Stimulated activated naive CD8-positive, alpha-beta T cell treated with anti-CD3 and anti-CD28 coated beads, Interleukin-15, amount 100 ng/mL, for 72 hours (primary cell): ENCODE results near the gene MAFG.

Experiments used
- ATAC-seq: fragments of 150-1000 bp; cut with Tn5 transposase; 2 replicates; pipeline ENCODE4 v1.10.0; 2021; ENCODE audit warnings: mild to moderate bottlenecking, moderate library complexity
- DNase-seq, 2 donors: peaks; one replicate each; pipeline ENCODE4 v3.0.0; 2021 to 2022
- H3K27ac Mint-ChIP-seq, 2 donors: one replicate each; pipeline ENCODE4 v1.8.0; 2022; ENCODE audit warnings: mild to moderate bottlenecking in 2 of 2, mixed read lengths in 2 of 2, moderate library complexity in 2 of 2
- H3K27me3 Mint-ChIP-seq: one replicate; pipeline ENCODE4 v1.8.0; 2022; ENCODE audit warnings: mixed read lengths
- H3K4me1 Mint-ChIP-seq: one replicate; pipeline ENCODE4 v1.8.0; 2022; ENCODE audit warnings: mild to moderate bottlenecking, mixed read lengths
- H3K4me3 Mint-ChIP-seq, 2 donors: one replicate each; pipeline ENCODE4 v1.8.0; 2022; ENCODE audit warnings: mild to moderate bottlenecking in 2 of 2, mixed read lengths in 2 of 2, moderate library complexity in 1 of 2
- H3K9me3 Mint-ChIP-seq, 2 donors: one replicate each; pipeline ENCODE4 v1.8.0; 2022; ENCODE audit warnings: mixed read lengths in 2 of 2

Gene MAFG

GRCh38 chr17:81912441-81913309, 14.9 kb downstream of the MAFG start:
- ATAC-seq: no peak
- H3K4me1 Mint-ChIP-seq: peaks cover 60% of the 10 kb centered on the region
- no peak overlapping the region for H3K27ac Mint-ChIP-seq
- H3K27me3 Mint-ChIP-seq: no peaks in the 10 kb centered on the region
- no peaks in the 10 kb centered on the region for H3K9me3 Mint-ChIP-seq
- no peak for DNase-seq
- H3K4me3 Mint-ChIP-seq: no peak overlapping the region

- DNase-seq (no peak), ATAC-seq (no peak)
- Mint-ChIP-seq H3K9me3 (no peaks in the 10 kb centered on the region), H3K4me3 (peak overlapping the region; percentile 18 to 64), H3K4me1 (peaks cover 55% of the 10 kb centered on the region), H3K27me3 (no peaks in the 10 kb centered on the region), H3K27ac (no peak overlapping the region)
Measured at GRCh38 chr17:81911969-81912368, 15.6 kb downstream of the MAFG start.

GRCh38 chr17:81911277-81911961, 16.1 kb downstream of the MAFG start, which contains the start of gene PCYT2:
PCYT2 (minus strand) TSS chr17:81911399; CDS start chr17:81911355, 44 bp downstream.
- Mint-ChIP-seq H3K27me3 (no peaks in the 10 kb centered on the region), H3K4me3 (peak within 1 kb of the TSS; percentile 77 to 85), H3K9me3 (no peaks in the 10 kb centered on the region), H3K4me1 (peaks cover 50% of the 10 kb centered on the region), H3K27ac (peak within 1 kb of the TSS in 1 of 2 donors; percentile 48)
- peak; percentile 91 for ATAC-seq
- peak; percentile 91 to 93 for DNase-seq

- Mint-ChIP-seq H3K9me3 (no peaks in the 10 kb centered on the region), H3K4me3 (peak overlapping the region; percentile 77 to 85), H3K27me3 (no peaks in the 10 kb centered on the region), H3K27ac (peak overlapping the region in 1 of 2 donors; percentile 48), H3K4me1 (peaks cover 46% of the 10 kb centered on the region)
- ATAC-seq (no peak), DNase-seq (no peak)
Measured at GRCh38 chr17:81910840-81911276, 16.7 kb downstream of the MAFG start.

- H3K27ac Mint-ChIP-seq: peak overlapping the region in 1 of 2 donors; percentile 48
- ATAC-seq (no peak), DNase-seq (no peak)
- no peaks in the 10 kb centered on the region for H3K9me3 Mint-ChIP-seq
- H3K4me1 Mint-ChIP-seq: peaks cover 41% of the 10 kb centered on the region
- H3K27me3 Mint-ChIP-seq: no peaks in the 10 kb centered on the region
- peak overlapping the region; percentile 77 to 85 for H3K4me3 Mint-ChIP-seq
Measured at GRCh38 chr17:81909966-81910839, 17.3 kb downstream of the MAFG start.

GRCh38 chr17:81909231-81909630, 18.3 kb downstream of the MAFG start:
- Mint-ChIP-seq H3K27me3 (no peaks in the 10 kb centered on the region), H3K4me3 (no peak overlapping the region)
- no peak for ATAC-seq

GRCh38 chr17:81908793-81909192, 18.7 kb downstream of the MAFG start:
- ATAC-seq (no peak), DNase-seq (no peak)
- no peak overlapping the region for H3K27ac Mint-ChIP-seq
- H3K4me1 Mint-ChIP-seq: peaks cover 36% of the 10 kb centered on the region
- H3K9me3 Mint-ChIP-seq: no peaks in the 10 kb centered on the region
- H3K27me3 Mint-ChIP-seq: no peaks in the 10 kb centered on the region
- H3K4me3 Mint-ChIP-seq: no peak overlapping the region

More at GRCh38 chr17:81909231-81909630, 18.3 kb downstream of the MAFG start:
- DNase-seq: no peak
- Mint-ChIP-seq H3K9me3 (no peaks in the 10 kb centered on the region), H3K4me1 (peaks cover 36% of the 10 kb centered on the region), H3K27ac (no peak overlapping the region)

- H3K27me3 Mint-ChIP-seq: no peaks in the 10 kb centered on the region
- peaks cover 25% of the 10 kb centered on the region for H3K4me1 Mint-ChIP-seq
- ATAC-seq (no peak), DNase-seq (no peak)
- no peaks in the 10 kb centered on the region for H3K9me3 Mint-ChIP-seq
- no peak overlapping the region for H3K27ac Mint-ChIP-seq
- H3K4me3 Mint-ChIP-seq: no peak overlapping the region
Measured at GRCh38 chr17:81907219-81908145, 20.1 kb downstream of the MAFG start.

- H3K4me1 Mint-ChIP-seq: peaks cover 17% of the 10 kb centered on the region
- DNase-seq (no peak), ATAC-seq (no peak)
- H3K27ac Mint-ChIP-seq: no peak overlapping the region
- no peaks in the 10 kb centered on the region for H3K9me3 Mint-ChIP-seq
- H3K27me3 Mint-ChIP-seq: peaks cover 1% of the 10 kb centered on the region
- no peak overlapping the region for H3K4me3 Mint-ChIP-seq
Measured at GRCh38 chr17:81906476-81907218, 20.9 kb downstream of the MAFG start.

- ATAC-seq: no peak
- Mint-ChIP-seq H3K4me3 (no peak overlapping the region), H3K27me3 (peaks cover 8% of the 10 kb centered on the region), H3K27ac (no peak overlapping the region), H3K4me1 (peaks cover 20% of the 10 kb centered on the region), H3K9me3 (no peaks in the 10 kb centered on the region)
- DNase-seq: no peak
Measured at GRCh38 chr17:81905993-81906392, 21.5 kb downstream of the MAFG start.

GRCh38 chr17:81905424-81905875, 22.1 kb downstream of the MAFG start:
- peaks cover 13% of the 10 kb centered on the region for H3K27me3 Mint-ChIP-seq
- DNase-seq (no peak), ATAC-seq (no peak)
- no peaks in the 10 kb centered on the region for H3K9me3 Mint-ChIP-seq
- H3K4me3 Mint-ChIP-seq: no peak overlapping the region
- no peak overlapping the region for H3K27ac Mint-ChIP-seq
- peaks cover 24% of the 10 kb centered on the region for H3K4me1 Mint-ChIP-seq

GRCh38 chr17:81904600-81905423, 22.7 kb downstream of the MAFG start:
- no peak overlapping the region for H3K4me3 Mint-ChIP-seq
- no peak overlapping the region for H3K27ac Mint-ChIP-seq
- H3K4me1 Mint-ChIP-seq: peaks cover 18% of the 10 kb centered on the region
- no peak for DNase-seq
- H3K9me3 Mint-ChIP-seq: no peaks in the 10 kb centered on the region
- peaks cover 13% of the 10 kb centered on the region for H3K27me3 Mint-ChIP-seq
- ATAC-seq: no peak

- no peak for DNase-seq
- ATAC-seq: no peak
- Mint-ChIP-seq H3K4me3 (no peak overlapping the region), H3K4me1 (peaks cover 10% of the 10 kb centered on the region), H3K9me3 (no peaks in the 10 kb centered on the region), H3K27me3 (peaks cover 13% of the 10 kb centered on the region), H3K27ac (no peak overlapping the region)
Measured at GRCh38 chr17:81903896-81904599, 23.5 kb downstream of the MAFG start.
